C4-2B (cell line): ENCODE measurements around the gene PHRF1.

ENCODE experiments used
- H3K27ac ChIP-seq: fragments of 450-650 bp; 2 replicates; pipeline ENCODE4 v1.5.1; 2017
- CTCF ChIP-seq: fragments of 450-650 bp; conservative IDR thresholded peaks from 2 replicates; pipeline ENCODE4 v1.5.1; 2017; ENCODE audit warnings: mild to moderate bottlenecking
- ZFX ChIP-seq: fragments of 450-650 bp; IDR thresholded peaks from 2 replicates; pipeline ENCODE4 v1.6.1; 2017

Gene PHRF1

GRCh38 chr11:586376-587316 is 10.4 kb downstream of the PHRF1 start:
- H3K27ac ChIP-seq: no peak overlapping the region
- TF ChIP-seq ZFX: no peak
- TF ChIP-seq CTCF: no peak

- TF ChIP-seq ZFX: no peak
- no peak for TF ChIP-seq CTCF
Observed at GRCh38 chr11:587546-587945, 11.3 kb downstream of the PHRF1 start.

GRCh38 chr11:587978-588380 is 11.7 kb downstream of the PHRF1 start:
- TF ChIP-seq CTCF (no peak), ZFX (no peak)
- no peak overlapping the region for H3K27ac ChIP-seq

More at GRCh38 chr11:587546-587945, 11.3 kb downstream of the PHRF1 start:
- H3K27ac ChIP-seq: no peak overlapping the region

GRCh38 chr11:589798-590197 is 13.5 kb downstream of the PHRF1 start:
- no peak overlapping the region for H3K27ac ChIP-seq
- TF ChIP-seq ZFX (no peak), CTCF (no peak)

- H3K27ac ChIP-seq: no peak overlapping the region
- TF ChIP-seq ZFX (no peak), CTCF (no peak)
Observed at GRCh38 chr11:590997-591396, 14.7 kb downstream of the PHRF1 start.

- TF ChIP-seq ZFX: no peak
- no peak for TF ChIP-seq CTCF
Observed at GRCh38 chr11:592501-592900, 16.2 kb downstream of the PHRF1 start.

GRCh38 chr11:592918-593317 is 16.6 kb downstream of the PHRF1 start:
- TF ChIP-seq ZFX: no peak
- TF ChIP-seq CTCF: no peak
- no peak overlapping the region for H3K27ac ChIP-seq

More at GRCh38 chr11:592501-592900, 16.2 kb downstream of the PHRF1 start:
- no peak overlapping the region for H3K27ac ChIP-seq
